ENCODE measurements around the gene FAM162A. TPM values are rescaled to one million over a fixed set of nuclear protein-coding genes. Genes with fewer than 3 reads are reported as not detected.

The FAM162A gene
- total RNA-seq, 2 experiments from 2014 or later: 32.8 to 34.6 TPM

GRCh38 chr3:122410639-122411038, 26.7 kb downstream of the FAM162A start:
- Histone ChIP-seq H3K9me3 (ENCODE audit: control insufficient read depth in 1 of 2, insufficient read depth in 1 of 2, low read length in 2 of 2) (no peaks in the 10 kb centered on the region), H3K4me3 (ENCODE audit: low read length) (no peak overlapping the region), H3K4me1 (ENCODE audit: insufficient read depth, low read length) (peaks cover 14% of the 10 kb centered on the region), H3K27me3 (ENCODE audit: control insufficient read depth in 1 of 2, insufficient read depth in 2 of 2, low read length in 2 of 2) (no peaks in the 10 kb centered on the region), H3K36me3 (ENCODE audit: insufficient read depth, low read length) (peaks cover 60% of the 10 kb centered on the region), H3K27ac (ENCODE audit: low read depth in 1 of 2, low read length in 2 of 2) (no peak overlapping the region)
- DNase-seq (no peak), ATAC-seq (ENCODE audit: poor library complexity) (no peak)
- ChIA-PET CTCF (interaction anchor here (1.6 kb wide), 1 partner anchor 26 kb away, joined by 6 read pairs; the partner anchor contains the start of gene FAM162A), POLR2A (interaction anchor here (1.7 kb wide), 1 partner anchor 26 kb away, joined by 6 read pairs; the partner anchor contains the start of gene FAM162A)
- intact Hi-C loops (cut with DNase I, micrococcal nuclease): loop anchor here in 1 of 2 experiments (10.0 kb wide), 1 partner anchor 576 kb away; the partner anchor contains the start of genes EAF2 and IQCB1
- Mint-ChIP-seq H3K4me1 (ENCODE audit: low read depth) (peaks cover 33% of the 10 kb centered on the region), H3K27me3 (no peaks in the 10 kb centered on the region), H3K36me3 (ENCODE audit: low read depth) (peaks cover 81% of the 10 kb centered on the region), H3K4me3 (no peak overlapping the region), H3K27ac (peak overlapping the region; percentile 1), H3K9me3 (no peaks in the 10 kb centered on the region)
- TF ChIP-seq CTCF (IDR thresholded peaks at IDR 0.05): no peak

GRCh38 chr3:122414391-122414790, 30.4 kb downstream of the FAM162A start:
- Histone ChIP-seq H3K4me1 (ENCODE audit: insufficient read depth, low read length) (peaks cover 22% of the 10 kb centered on the region), H3K4me3 (ENCODE audit: low read length) (no peak overlapping the region), H3K36me3 (ENCODE audit: insufficient read depth, low read length) (peaks cover 30% of the 10 kb centered on the region), H3K27me3 (ENCODE audit: control insufficient read depth in 1 of 2, insufficient read depth in 2 of 2, low read length in 2 of 2) (no peaks in the 10 kb centered on the region), H3K9me3 (ENCODE audit: control insufficient read depth in 1 of 2, insufficient read depth in 1 of 2, low read length in 2 of 2) (no peaks in the 10 kb centered on the region), H3K27ac (ENCODE audit: low read depth in 1 of 2, low read length in 2 of 2) (no peak overlapping the region)
- ATAC-seq (ENCODE audit: poor library complexity): no peak
- Mint-ChIP-seq H3K4me1 (ENCODE audit: low read depth) (peaks cover 59% of the 10 kb centered on the region), H3K9me3 (no peaks in the 10 kb centered on the region), H3K27ac (peak overlapping the region; percentile 100), H3K36me3 (ENCODE audit: low read depth) (peaks cover 65% of the 10 kb centered on the region), H3K27me3 (no peaks in the 10 kb centered on the region), H3K4me3 (peak overlapping the region; percentile 97)
- DNase-seq: no peak
- intact Hi-C loops (cut with DNase I, micrococcal nuclease): loop anchor here in 1 of 2 experiments (2.0 to 10.0 kb wide), 2 partner anchors 30 to 580 kb away; partner anchors contain the start of genes EAF2, FAM162A and IQCB1
- CTCF ChIA-PET: interaction anchor here (4.5 kb wide), 1 partner anchor 30 kb away, joined by 30 read pairs; the partner anchor contains the start of gene FAM162A
- TF ChIP-seq CTCF (IDR thresholded peaks at IDR 0.05): no peak
- POLR2A ChIA-PET: interaction anchor here (3.1 to 3.7 kb wide), 2 partner anchors 31 to 100 kb away, joined by 58 to 102 read pairs; partner anchors contain the start of genes FAM162A, KPNA1 and MIX23

GRCh38 chr3:122415104-122415744, 31.2 kb downstream of the FAM162A start:
- ATAC-seq (ENCODE audit: poor library complexity) (peak; percentile 33), DNase-seq (peak in 11 of 14 experiments; percentile 20 to 74 (median 33))
- peaks cover 59% of the 10 kb centered on the region for H3K4me1 Mint-ChIP-seq (ENCODE audit: low read depth)
- POLR2A ChIA-PET: interaction anchor here (0.8 to 3.7 kb wide), 12 partner anchors 7 to 868 kb away, joined by 3 to 102 read pairs (median 12); partner anchors contain the start of genes FAM162A, HSPBAP1, KPNA1 and MIX23
- intact Hi-C loops (cut with DNase I, micrococcal nuclease): loop anchor here in 1 of 2 experiments (2.0 to 10.0 kb wide), 3 partner anchors 30 to 580 kb away; partner anchors contain the start of genes EAF2, FAM162A, HSPBAP1 and IQCB1
- CTCF ChIA-PET: interaction anchor here (1.5 to 4.5 kb wide), 4 partner anchors 22 to 264 kb away, joined by 6 to 30 read pairs (median 11); partner anchors contain the start of genes FAM162A and PARP14
- H3K4me3 Mint-ChIP-seq: peak overlapping the region; percentile 97
- Histone ChIP-seq H3K27me3 (ENCODE audit: control insufficient read depth in 1 of 2, insufficient read depth in 2 of 2, low read length in 2 of 2) (no peaks in the 10 kb centered on the region), H3K9me3 (ENCODE audit: control insufficient read depth in 1 of 2, insufficient read depth in 1 of 2, low read length in 2 of 2) (no peaks in the 10 kb centered on the region), H3K36me3 (ENCODE audit: insufficient read depth, low read length) (peaks cover 22% of the 10 kb centered on the region), H3K4me1 (ENCODE audit: insufficient read depth, low read length) (peaks cover 22% of the 10 kb centered on the region), H3K4me3 (ENCODE audit: low read length) (peak overlapping the region; percentile 76), H3K27ac (ENCODE audit: low read depth in 1 of 2, low read length in 2 of 2) (peak overlapping the region; percentile 90 to 91)
- peak overlapping the region; percentile 100 for H3K27ac Mint-ChIP-seq
- no peak for TF ChIP-seq CTCF (IDR thresholded peaks at IDR 0.05)
- no peaks in the 10 kb centered on the region for H3K27me3 Mint-ChIP-seq
- H3K9me3 Mint-ChIP-seq: no peaks in the 10 kb centered on the region
- peaks cover 62% of the 10 kb centered on the region for H3K36me3 Mint-ChIP-seq (ENCODE audit: low read depth)
